B cell (primary cell): ENCODE results near the gene ABL1.

Source experiments
- EZH2 ChIP-seq: IDR thresholded peaks from 2 replicates; pipeline ENCODE4 v1.6.1; 2012; ENCODE audit warnings: borderline replicate concordance, low read depth, mild to moderate bottlenecking, moderate library complexity, low read length; ENCODE audit not compliant: insufficient read depth, poor library complexity, severe bottlenecking
- TF ChIP-seq, protein P1 (sequence below): fragments of 200-600 bp; IDR thresholded peaks from one replicate; pipeline ENCODE4 v1.8.0; 2022; ENCODE audit warnings: antibody characterized with exemption, mild to moderate bottlenecking

DNA sequence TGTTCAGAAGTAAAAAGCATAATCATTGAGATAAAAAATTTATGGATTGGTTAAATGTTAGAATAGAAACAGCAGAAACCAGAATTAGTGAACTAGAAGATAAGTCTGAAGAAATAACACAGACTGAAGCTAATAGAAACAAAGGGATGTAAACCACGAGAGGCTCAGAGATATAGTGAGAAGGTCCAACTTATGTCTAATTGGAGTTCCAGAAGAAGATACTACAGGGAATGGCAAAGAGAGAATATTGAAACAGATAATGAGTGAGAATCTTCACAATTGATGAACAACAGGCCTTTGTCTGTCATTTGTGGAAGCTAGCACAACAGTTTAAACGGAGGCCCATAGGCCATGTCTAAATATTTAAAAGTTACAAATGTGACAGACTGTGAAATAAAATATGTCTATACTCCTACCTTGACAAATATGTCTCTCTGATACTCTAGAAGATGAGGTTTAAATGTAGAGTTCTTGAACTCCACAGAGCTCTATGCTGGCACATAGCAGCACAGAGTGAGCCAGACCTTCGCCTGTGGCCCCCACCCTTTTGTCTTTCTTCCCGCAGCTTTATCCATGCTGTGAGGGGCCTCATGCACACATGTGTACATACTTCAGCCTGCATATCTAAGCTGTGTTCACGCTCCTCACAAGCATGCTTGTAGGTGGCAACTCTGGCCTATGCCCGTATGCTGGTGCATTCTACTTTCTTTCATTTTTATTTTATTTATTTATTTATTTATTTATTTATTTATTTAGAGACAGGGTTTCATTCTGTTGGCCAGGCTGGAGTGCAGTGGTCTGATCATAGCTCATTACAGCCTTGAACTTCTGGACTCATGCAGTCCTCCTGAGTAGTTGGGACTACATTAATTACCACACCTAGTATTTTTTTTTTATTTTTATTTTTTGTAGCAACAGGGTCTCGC lies 45.0 kb upstream of the ABL1 start:
- no peak for TF ChIP-seq EZH2
- TF ChIP-seq, protein P1, sequence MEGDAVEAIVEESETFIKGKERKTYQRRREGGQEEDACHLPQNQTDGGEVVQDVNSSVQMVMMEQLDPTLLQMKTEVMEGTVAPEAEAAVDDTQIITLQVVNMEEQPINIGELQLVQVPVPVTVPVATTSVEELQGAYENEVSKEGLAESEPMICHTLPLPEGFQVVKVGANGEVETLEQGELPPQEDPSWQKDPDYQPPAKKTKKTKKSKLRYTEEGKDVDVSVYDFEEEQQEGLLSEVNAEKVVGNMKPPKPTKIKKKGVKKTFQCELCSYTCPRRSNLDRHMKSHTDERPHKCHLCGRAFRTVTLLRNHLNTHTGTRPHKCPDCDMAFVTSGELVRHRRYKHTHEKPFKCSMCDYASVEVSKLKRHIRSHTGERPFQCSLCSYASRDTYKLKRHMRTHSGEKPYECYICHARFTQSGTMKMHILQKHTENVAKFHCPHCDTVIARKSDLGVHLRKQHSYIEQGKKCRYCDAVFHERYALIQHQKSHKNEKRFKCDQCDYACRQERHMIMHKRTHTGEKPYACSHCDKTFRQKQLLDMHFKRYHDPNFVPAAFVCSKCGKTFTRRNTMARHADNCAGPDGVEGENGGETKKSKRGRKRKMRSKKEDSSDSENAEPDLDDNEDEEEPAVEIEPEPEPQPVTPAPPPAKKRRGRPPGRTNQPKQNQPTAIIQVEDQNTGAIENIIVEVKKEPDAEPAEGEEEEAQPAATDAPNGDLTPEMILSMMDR: no peak
